Nasal cavity respiratory epithelium epithelial cell of viscerocranial mucosa (primary cell): ENCODE data around the gene TTLL8. TPM values are rescaled to one million over a fixed set of nuclear protein-coding genes. Genes with fewer than 3 reads are reported as not detected.

Experiments
- total RNA-seq: library from RNA; depleted of rRNA; stranded (reverse); fragments of >200 nt; gene quantifications from 2 replicates; pipeline ENCODE4 v1.2.3, GENCODE V29; 2014

TTLL8 gene
- not detected in 2 replicates for total RNA-seq

DNA sequence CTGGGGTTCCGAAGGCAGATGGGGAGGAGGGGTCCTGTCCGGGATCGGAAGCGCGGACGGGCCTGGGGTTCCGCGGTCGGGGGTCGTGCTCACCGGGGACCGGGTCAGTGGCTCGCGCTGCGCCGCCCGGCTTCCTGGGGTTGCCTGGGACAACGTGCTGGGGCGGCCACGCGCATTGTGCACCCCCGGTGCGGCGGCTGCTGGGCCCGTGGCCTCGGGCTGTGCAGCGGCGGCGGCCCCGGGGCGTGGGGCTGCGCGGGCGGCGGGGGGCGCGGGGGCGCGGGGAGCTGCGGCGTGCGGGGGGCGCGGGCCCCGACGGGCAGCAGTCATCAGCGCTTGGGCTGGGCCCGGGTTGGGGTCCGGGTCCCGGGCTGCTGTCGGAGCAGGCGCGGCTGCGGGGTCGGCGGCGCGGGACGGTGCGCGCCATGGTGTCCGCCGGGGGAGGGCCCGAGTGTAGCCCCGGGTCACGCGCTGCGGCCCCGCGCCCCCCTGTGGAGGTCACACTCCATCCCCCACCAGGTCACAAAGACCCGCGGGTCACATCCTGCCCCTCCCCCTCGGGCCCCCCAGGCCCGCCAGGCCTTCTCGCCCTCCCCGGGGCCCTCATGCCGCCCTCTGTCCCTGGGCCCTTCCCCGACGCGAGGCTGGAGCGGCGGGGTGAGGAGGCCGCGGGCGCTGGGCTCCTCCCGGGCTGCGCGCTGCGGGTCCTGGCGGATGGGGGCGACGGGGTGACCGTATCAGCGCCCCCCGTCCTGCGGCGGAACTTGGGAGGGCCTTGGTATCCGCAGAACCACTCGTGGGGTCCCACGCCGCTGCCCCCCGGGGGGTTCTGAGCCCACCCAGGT, at the start of gene TTLL8:
Gene TTLL8, minus strand, starts transcription at position 238 of the 845 bp plus-strand sequence.

DNA sequence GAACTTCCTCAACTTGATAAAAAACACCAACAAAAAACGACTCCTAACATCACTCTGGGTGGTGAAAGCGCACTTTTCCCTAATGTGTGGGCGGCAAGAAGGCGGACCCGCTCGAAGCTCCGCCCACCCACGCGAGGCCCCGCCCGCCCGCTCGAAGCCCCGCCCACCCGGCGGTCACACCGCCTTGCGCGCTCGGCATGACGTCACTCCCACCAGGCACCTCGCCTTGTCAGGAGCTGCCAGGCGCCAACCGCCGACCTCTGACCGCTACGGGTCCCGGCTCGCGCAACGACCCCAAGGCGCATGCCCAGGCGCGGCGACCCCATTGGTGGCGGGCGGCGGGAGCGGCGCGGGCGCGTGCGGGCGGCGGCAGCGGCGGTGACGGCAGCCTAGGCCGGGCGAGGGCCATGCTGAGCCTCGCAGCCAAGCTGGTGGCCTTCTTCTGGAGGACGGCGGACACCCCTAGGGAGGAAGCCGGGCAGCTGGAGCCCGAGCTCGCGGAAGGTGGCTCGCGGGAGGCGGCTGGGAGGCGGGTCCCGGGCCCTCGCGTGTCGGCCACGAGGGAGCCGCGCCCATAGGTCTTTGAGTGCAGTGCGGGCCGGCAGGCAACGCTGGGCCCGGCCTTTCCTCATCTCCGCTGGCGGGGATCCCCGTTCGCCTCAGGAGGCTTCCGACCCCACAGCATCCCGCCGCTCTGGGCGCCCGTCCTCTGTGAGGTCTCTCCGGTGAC, 31.7 kb upstream of the TTLL8 start, which contains the start of gene MOV10L1:
Gene MOV10L1, plus strand, starts transcription at position 325 of the 730 bp plus-strand sequence. Its CDS starts 83 bp downstream, at position 408.

DNA sequence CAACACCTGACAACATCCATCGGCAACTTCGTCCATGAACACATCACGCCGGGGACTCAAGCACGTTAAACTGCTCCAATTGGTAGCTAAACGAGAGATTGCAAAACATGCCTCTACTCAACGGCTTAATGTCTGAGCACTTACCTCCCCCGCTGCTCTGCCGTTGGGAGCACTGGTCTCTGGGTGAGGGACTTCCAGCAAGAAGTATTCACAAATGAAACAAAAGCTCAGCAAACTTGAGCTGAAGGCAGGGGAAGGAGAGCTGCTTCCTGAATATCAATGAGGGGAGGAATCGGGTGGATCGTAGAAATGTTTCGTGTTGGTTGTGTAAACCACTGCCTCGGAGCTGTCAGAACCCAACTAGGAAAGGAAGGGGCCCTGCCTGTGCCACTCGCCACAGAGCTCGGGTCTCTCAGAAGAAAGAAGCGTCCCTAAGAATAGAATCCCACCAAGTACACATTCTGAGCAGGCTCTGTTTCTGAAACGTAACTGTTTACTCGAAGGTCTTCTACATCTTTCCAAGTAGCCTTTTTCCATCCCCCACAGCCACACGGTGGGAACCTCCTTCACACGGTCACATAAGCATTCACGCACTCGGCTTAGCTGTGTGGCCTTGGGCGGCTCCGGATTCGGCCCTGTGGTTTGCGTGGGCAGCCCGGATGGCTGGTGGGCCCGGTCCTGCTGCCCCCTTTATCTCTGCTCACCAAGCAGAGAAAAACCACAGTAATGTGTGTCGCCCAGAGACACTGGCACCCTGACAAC, 27.3 kb upstream of the TTLL8 start, which contains the start of gene MLC1:
Gene MLC1, minus strand, starts transcription at position 216 of the 762 bp plus-strand sequence. CDS start 524 bp downstream, outside the sequence.

DNA sequence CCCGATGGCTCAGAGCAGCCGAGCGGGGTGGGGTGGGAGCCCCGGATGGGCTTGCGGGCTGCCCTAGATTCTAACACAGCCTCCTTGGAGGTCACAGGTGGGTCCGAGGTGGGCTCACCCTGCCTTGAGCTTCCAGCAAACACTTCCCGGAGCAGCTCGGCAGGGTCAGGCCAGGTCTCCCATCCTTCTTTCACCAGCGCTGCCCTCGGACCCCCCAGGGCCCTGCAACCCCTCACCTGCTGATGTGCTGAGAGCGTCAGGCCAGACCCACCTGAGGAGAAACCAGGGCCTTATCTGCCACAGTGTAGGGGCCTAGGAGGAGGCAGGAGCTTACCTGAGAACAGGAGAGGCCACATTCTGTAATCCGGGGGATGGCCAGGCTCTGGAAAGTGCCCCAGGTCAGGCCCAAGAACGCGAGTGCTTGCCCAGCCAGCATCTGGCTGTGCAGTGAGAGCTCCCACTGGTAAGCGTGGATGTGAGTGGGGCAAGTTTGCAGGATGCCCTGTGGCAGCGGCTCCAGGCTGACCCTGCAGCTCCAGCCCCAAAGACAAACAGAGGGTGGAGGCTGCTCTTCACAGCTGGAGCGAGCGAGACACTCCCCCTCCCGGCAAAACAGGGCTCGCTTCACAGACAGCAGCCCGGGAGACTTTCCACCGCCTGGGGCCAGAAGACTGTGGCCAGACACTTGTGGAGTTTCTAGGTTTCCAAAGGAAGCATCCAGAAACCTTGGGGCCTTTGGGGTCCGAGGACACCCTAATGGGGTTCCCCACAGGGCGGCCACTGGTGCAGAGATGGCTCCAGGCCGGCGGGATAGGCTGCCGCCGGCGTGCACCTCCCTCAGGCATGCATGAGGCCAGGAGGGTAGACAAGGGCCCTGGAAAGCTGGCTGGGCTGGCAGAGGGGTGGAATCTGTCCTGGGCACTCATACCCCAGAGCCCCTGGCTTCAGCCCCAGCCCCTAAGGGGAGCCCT, 45.6 kb downstream of the TTLL8 start, which contains the start of gene IL17REL:
Gene IL17REL, minus strand, starts transcription at position 555 of the 971 bp plus-strand sequence. Its CDS starts 119 bp downstream, at position 436.

Other genes starting within 250 kb of the TTLL8 start
- 23.6 and 51.2 TPM in 2 replicates for gene BRD1, start 230.4 kb downstream of the TTLL8 start, total RNA-seq
- 21.2 and 35.5 TPM in 2 replicates for gene ZBED4, start 204.5 kb downstream of the TTLL8 start, total RNA-seq
- gene ALG12, start 139.9 kb downstream of the TTLL8 start, total RNA-seq, result 21.9 and 24.3 TPM in 2 replicates
- gene CRELD2, start 139.7 kb downstream of the TTLL8 start, total RNA-seq, result 31.8 and 77.9 TPM in 2 replicates
- gene PIM3, start 97.5 kb downstream of the TTLL8 start, total RNA-seq, result 53.3 and 63.8 TPM in 2 replicates
- not detected in 2 replicates for gene IL17REL, start 45.5 kb downstream of the TTLL8 start, total RNA-seq
- 0.07 TPM in 1 of 2 replicates, not detected in the other for gene MLC1, start 27.1 kb upstream of the TTLL8 start, total RNA-seq
- under 0.01 and 0.85 TPM in 2 replicates for gene MOV10L1, start 31.7 kb upstream of the TTLL8 start, total RNA-seq
- gene PANX2, start 112.4 kb upstream of the TTLL8 start, total RNA-seq, result 0.68 and 1.4 TPM in 2 replicates
- gene TRABD, start 127.6 kb upstream of the TTLL8 start, total RNA-seq, result 40.7 and 52.0 TPM in 2 replicates
- 20.8 and 22.6 TPM in 2 replicates for gene SELENOO, start 142.7 kb upstream of the TTLL8 start, total RNA-seq
- 15.0 and 29.8 TPM in 2 replicates for gene TUBGCP6, start 186.7 kb upstream of the TTLL8 start, total RNA-seq
- gene HDAC10, start 193.0 kb upstream of the TTLL8 start, total RNA-seq, result 9.2 and 23.9 TPM in 2 replicates
- 9.2 and 18.4 TPM in 2 replicates for gene MAPK12, start 203.4 kb upstream of the TTLL8 start, total RNA-seq
- 2.7 and 9.5 TPM in 2 replicates for gene MAPK11, start 212.1 kb upstream of the TTLL8 start, total RNA-seq
- 96.0 and 396 TPM in 2 replicates for gene PLXNB2, start 249.3 kb upstream of the TTLL8 start, total RNA-seq